Hippocampal formation (tissue), 2 donors: ENCODE measurements around the gene SYNE1.

Experiments used
- DNase-seq, 2 donors: peaks; one replicate each; lab custom pipeline; 2025; lab: John Stamatoyannopoulos, UW

Gene SYNE1

DNA sequence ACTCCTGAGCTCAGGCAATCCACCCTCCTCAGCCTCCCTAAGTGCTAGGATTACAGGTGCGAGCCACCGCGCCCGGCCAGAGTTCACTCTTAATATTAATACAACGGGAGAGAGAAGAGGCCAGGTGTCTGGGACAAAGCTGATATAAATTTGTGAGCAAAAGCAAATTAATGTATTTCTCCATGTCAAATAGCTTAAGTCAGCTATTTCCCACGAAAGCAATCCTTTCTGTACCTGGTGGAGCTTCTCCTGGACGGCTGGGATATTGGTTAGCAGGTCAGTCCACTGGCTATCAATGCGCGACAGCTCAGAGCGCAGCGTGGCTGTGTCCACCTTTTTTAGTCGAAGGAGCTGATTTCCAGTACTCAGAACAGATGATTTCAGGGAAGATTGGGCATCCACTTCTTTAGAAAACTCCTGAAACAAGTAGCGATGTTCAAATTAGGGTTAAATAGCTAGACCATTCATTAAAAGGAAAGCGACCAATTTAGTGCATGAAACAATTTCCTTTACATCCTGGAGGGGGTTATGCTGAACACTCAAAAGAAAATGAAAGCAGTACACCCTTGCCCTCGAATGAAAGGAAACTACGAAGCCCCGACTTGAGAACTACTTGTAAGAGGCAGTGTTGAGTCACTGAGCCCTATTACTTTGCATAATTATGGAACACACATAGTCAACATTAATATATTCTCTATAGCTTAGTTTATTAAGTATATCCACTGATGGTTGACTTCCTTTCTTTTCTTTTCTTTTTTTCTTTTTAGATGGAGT, 403.4 kb downstream of the SYNE1 start:
- no peak for DNase-seq

DNA sequence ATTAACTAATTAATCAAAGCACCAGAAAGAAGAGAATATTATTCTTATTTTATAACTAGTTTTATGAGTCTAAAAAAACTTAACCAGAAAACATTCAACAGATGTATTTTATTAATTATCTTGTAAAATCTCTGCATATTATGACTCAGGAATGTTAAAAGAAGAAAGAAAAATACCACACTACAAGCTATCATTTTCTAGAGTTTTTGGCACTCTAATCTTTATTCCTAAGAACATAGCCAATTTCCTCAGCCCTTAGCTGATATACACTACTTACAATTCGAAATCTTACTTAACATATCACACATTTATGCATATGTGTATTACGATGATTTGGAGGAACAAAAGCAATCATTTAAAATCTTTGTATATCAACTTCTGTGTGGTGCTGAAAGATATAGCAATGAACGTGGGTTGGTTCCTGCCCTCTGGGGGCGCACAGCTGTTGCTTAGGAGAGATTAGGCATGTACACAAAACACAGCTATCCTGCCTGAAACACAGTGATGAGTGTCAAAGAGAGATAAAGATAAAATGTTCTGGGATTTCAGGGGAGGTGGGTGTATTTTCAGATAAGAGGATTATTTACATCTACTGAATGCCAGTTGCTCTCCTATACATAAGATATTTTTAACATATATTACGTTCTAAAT, 404.5 kb downstream of the SYNE1 start:
- no peak for DNase-seq

DNA sequence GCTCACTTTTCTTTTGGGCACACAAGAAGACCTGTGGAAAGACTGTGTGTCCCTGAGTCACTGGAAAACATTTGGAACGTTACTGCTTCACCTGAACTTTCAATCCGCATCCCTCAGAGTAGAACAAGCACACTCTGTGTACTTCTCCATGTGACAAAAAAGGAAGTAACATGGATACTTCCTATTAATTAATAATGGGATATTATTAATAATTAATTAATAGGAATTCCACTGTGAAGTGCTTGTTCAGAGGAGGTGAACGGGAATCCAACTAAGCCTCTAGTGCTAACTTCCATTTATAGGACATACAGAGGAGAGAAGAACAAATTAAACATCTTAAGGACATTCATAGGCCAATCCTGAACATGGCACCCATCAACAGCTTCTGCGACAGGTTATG, 407.8 kb downstream of the SYNE1 start:
- DNase-seq, result no peak

DNA sequence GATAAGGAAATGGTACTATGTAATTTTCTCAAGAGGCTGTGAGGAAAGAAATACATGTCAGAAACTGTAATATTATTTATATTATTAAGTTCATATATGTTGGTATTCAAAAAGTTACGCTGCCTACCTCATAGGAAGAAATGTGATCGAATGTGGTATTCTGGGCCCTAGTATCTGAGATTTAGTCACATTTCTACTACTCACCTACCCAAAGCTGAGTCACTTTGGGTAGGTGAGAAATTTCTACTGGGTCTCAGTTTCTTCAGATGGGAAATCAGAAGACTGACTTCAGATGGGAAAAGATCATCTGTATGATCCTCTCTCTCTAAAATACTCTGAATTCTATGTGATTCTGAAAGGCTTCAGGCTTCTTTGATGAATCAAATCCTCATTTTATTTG, 411.0 kb downstream of the SYNE1 start:
- no peak for DNase-seq

DNA sequence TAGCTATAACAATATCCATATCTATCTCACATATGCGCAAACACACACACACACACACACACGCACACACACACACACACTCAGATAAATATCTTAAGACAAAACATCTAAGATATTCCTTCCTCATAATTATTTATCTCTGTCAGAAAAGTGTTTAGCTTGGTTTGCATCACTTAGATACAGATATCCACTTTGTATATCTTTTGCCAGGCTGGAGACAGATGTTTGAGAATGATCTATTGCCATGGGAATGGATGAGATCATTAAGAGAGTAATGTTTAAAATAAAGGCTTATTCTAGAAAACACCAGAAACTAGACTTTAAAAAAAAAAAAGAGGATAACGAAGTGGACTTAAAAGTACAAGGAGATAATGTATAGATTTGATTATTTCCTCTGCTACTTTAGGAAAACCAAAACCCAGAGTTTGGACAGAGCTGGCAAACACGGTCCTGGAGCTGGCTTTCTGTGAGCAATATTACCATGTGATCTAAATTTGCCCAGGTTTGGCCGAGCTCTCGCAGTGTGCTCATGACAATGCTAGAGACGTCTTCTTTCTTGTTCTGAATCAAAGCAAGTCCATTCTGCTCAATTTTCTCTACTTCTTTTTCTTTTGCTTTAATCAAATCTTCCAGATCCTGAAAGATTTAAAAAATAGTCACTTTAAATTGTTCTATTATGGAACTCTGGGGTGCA, 411.8 kb downstream of the SYNE1 start:
- no peak for DNase-seq

DNA sequence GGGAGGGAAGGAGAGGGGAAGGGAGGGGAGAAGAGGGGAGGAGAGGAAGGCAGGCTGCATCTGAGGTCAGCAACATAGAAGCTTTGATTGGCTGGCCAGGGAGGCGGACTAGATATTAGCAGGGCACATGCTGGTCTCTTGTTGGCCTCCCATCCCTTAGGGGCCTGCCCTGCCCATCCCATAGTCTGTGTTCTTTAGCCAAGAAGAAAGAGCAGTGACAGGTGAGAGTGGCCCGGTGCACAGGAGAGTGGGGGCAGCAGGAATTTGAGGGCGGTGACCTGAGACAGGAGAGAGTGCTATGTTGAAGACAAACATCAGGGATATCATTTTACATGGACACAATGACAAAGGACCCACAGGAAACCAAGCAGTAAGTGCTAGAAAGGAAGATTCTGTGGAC, 413.5 kb downstream of the SYNE1 start:
- DNase-seq, result no peak

GRCh38 chr6:152221806-152222628, 415.1 kb downstream of the SYNE1 start:
- DNase-seq, result no peak

DNA sequence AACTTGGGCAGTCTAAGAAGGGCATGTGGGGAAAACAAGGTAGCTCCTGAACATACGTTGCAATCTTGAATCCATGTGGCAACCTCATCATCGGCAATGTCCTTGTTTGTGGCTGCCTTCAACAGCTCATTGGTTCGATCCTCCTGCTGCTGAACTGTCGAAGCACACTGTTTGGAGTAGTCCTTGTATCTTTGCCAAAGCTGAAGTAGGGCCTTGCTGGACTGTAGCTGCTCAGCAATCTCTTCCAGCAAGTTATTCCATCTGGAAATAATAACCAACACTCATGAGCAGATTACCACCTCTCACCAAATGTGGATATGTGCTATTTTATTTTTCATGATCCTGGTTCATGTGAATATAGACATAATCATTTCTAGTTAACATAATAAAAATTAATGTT, 416.4 kb downstream of the SYNE1 start:
- DNase-seq, result no peak

GRCh38 chr6:152218887-152219286, 418.3 kb downstream of the SYNE1 start:
- no peak for DNase-seq

GRCh38 chr6:152212437-152212836, 424.7 kb downstream of the SYNE1 start:
- no peak for DNase-seq

GRCh38 chr6:152209211-152209610, 428.0 kb downstream of the SYNE1 start:
- DNase-seq, result no peak

- no peak for DNase-seq
Measured at GRCh38 chr6:152207915-152208714, 429.0 kb downstream of the SYNE1 start.

DNA sequence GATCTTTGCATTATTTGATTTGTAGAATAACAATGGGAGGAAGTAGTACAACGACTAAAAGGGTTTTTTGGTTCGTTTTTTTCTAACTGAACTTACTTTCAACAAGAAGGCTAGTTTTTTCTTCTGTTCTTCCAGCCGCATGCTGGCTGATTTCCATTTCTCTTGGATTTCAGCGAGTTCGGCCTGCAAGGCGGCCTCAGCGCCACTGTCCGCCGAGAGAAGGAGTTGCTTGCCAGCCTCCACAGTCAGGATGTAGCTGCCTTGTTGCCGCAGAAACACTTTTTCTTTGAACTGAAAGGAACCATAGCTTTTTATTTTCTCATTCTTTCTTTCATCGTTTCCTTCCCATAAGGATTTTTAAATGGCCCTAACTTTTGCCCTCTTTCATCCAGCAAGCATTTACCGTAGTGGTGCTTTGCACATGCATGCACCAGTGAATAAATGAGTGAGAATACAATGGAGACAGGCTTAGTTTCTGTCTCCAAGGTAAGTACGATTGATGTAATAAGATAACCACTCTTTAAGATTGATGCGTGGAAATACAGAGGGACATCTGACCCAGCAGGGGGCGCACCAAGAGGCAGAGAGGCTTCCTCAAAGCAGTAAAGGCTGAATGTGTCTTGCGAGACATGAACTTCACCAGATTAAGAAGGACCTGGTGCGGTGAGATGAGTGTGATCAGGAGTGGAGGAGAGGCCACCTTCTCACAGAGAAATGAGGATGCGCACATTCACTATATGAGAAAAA, 430.9 kb downstream of the SYNE1 start:
- no peak for DNase-seq

GRCh38 chr6:152204591-152204990, 432.6 kb downstream of the SYNE1 start:
- no peak for DNase-seq

DNA sequence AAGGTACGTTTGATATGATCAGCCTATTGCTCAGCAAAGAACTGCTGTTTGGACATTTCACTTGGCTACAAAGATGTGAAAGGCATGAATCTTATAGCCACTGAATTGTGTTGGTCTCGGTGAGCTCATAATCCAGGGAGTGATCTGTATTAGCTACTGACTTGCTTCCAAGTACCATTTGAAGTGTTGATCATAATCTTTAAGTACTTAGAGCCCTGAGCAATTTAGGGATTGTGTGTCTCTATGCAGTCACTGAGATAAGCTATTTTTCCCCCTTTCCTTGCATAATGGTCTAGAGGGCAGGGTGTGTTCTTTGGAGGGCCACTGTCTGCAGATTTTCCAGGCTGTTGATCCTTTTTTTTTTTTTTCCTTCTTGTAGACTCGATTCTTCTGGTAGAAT, 436.0 kb downstream of the SYNE1 start:
- no peak for DNase-seq

DNA sequence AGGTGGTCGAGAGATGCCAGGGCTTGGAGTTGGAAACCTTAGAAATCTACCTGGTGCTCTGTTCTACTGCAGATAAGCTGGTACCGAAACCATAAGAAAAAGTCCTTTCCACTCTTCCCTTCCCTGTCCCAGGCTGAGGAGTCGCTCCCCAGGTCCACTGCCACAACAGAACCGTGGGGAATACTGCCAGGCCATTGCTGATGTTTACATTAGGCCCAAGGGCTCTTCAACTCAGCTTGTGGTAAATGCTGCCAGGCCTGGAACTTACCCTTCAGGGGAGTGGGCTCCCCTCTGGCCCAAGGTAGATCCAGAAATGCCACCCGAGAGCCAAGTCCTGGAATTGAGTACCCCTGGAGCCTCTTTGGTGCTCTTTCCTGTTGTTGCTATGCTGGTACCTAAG, 441.3 kb downstream of the SYNE1 start:
- DNase-seq, result no peak

- DNase-seq, result no peak
Measured at GRCh38 chr6:152189736-152190135, 447.4 kb downstream of the SYNE1 start.

- DNase-seq, result no peak
Measured at GRCh38 chr6:152188011-152188410, 449.2 kb downstream of the SYNE1 start.

DNA sequence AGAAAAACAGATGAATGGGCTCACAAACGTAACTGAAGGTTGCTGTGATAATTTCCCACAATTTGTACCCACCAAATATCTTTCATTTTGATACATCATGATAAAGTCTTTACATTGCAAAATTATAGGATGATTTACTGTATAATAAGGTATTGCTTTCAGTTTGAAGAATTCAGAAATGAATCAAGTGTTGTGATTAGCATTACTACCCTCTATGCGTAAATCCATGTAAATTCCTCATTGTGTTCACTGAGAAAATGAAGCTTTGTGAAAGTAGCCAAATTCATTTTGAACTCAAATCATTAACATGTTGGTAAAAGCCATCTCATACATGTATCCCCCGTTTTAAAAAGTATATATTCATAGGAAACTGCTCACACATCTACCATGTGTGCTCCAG, 450.3 kb downstream of the SYNE1 start:
- no peak for DNase-seq

- DNase-seq, result no peak
Measured at GRCh38 chr6:152184917-152185574, 452.1 kb downstream of the SYNE1 start.
